Sigmoid colon (tissue), 4 donors: ENCODE data around the gene POLD2.

ENCODE experiments used
- CTCF ChIP-seq, 4 experiments: fragments of 450-650 bp in 3 of 4; fragments of 200-600 bp in 1 of 4; IDR thresholded peaks; one replicate each; pipeline ENCODE4 v1.5.1; 2016 to 2019; ENCODE audit warnings: antibody characterized with exemption in 4 of 4, mild to moderate bottlenecking in 3 of 4, moderate library complexity in 2 of 4
- EP300 ChIP-seq, 4 donors: sonication (generic); formaldehyde crosslinking; IDR thresholded peaks; one replicate each; pipeline ENCODE4 v1.6.1; 2017; ENCODE audit warnings: antibody characterized with exemption in 4 of 4
- POLR2A ChIP-seq, 2 donors: fragments of 450-650 bp; IDR thresholded peaks; one replicate each; pipeline ENCODE4 v1.6.1; 2016; ENCODE audit warnings: antibody characterized with exemption in 2 of 2, mild to moderate bottlenecking in 2 of 2, moderate library complexity in 2 of 2

DNA sequence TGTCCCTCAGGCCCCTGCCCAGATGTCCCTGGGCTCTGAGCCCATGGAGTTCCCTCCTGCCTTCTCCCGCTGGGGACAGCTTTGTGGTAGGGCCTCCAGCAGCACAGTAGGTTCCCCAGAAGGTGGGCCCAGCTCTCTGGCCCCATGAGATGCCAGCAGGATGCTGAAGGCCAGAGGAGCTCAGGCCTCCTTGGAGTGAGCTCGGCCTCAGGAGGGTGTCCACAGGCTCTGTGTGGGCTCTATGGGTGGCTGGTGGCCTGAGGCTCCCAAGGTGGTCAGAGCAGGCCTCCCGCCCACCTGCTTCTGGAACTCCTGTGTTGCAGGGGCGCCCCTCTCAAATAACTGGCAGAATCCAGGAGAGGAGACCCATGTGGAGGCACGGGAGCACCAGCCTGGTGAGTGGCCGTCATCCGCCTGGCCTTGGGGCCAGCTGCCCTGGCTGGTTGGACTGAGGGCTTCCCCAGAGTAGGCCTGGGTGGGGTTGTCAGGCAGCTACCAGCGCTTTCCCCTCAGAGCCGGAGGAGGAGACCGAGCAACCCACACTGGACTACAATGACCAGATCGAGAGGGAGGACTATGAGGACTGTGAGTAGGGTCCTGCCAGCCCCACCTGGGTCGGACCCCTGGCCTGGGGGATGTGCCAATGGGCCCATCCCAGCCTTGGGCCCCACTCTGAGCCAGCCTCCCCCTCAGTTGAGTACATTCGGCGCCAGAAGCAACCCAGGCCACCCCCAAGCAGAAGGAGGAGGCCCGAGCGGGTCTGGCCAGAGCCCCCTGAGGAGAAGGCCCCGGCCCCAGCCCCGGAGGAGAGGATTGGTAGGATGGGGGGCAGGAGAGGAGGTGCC, 16.0 kb downstream of the POLD2 start:
- no peak for TF ChIP-seq CTCF (IDR thresholded peaks at IDR 0.05)
- no peak for TF ChIP-seq EP300 (IDR thresholded peaks at IDR 0.05)
- no peak for TF ChIP-seq POLR2A (IDR thresholded peaks at IDR 0.05)
